HCT116 (cell line): ENCODE data around the gene RNH1. TPM values are rescaled to one million over a fixed set of nuclear protein-coding genes. Genes with fewer than 3 reads are reported as not detected.

Experiments
- ATAC-seq: fragments of 200-7000 bp; cut with Tn5 transposase; 2 replicates; pipeline ENCODE4 v1.9.1; 2020; ENCODE audit warnings: mild to moderate bottlenecking, moderate library complexity
- BruUV-seq: library from RNA; stranded (reverse); fragments of 400-500 nt; replicated peaks from 2 replicates; lab custom pipeline; 2021; lab: Mats Ljungman, UMichigan
- CTCF ChIA-PET: fragments of 300-600 bp; sonication (Branson Sonifier 250); formaldehyde crosslinking; loops from one replicate; lab custom pipeline; 2021; ENCODE audit warnings: antibody characterized with exemption; lab: Charles Lee
- POLR2A ChIA-PET: fragments of 300-600, 350-600 bp; sonication (Branson Sonifier 250); formaldehyde crosslinking; loops from one replicate; lab custom pipeline; 2021; ENCODE audit warnings: antibody characterized with exemption; lab: Charles Lee
- RAD21 ChIA-PET, 2 experiments: fragments of 300-600 bp; sonication (Branson Sonifier 250); formaldehyde crosslinking; loops; one replicate each; lab custom pipeline; 2023; ENCODE audit warnings: low total read pairs in 2 of 2; ENCODE audit not compliant: uncharacterized antibody in 2 of 2, unreplicated experiment in 2 of 2, low non-redundant PET in 1 of 2; lab: Charles Lee
- DNase-seq: peaks from one replicate; pipeline ENCODE4 v3.0.0-alpha.2; 2010; ENCODE audit warnings: low read depth, low spot score
- H2AFZ ChIP-seq: fragments of 200-600 bp; shearing (Covaris generic), sonication (generic); 2 replicates; pipeline ENCODE4 v1.6.1; 2017; ENCODE audit warnings: low read depth, mixed run types, mixed read lengths, antibody characterized with exemption, low read length; ENCODE audit not compliant: poor library complexity, severe bottlenecking
- H3K27ac ChIP-seq: 2 replicates; pipeline ENCODE4 v1.5.1; 2012; ENCODE audit warnings: low read depth, low read length
- H3K27me3 ChIP-seq: fragments of 200-600 bp; sonication (generic); 2 replicates; pipeline ENCODE4 v1.6.1; 2016; ENCODE audit warnings: mixed run types, low read length, mixed read lengths; ENCODE audit not compliant: insufficient read depth
- H3K36me3 ChIP-seq, 2 experiments: fragments of 200-500 bp in 1 of 2; fragments of 200-600 bp in 1 of 2; sonication (Bioruptor generic) in 1 of 2; sonication (generic) in 1 of 2; 2 replicates each; pipeline versions ENCODE4 v1.5.1 to v1.6.1; 2014 to 2016; ENCODE audit warnings: low read length in 2 of 2, inconsistent platforms in 1 of 2, mixed read lengths in 1 of 2, mixed run types in 1 of 2; ENCODE audit not compliant: insufficient read depth in 2 of 2, control insufficient read depth in 1 of 2
- H3K4me1 ChIP-seq, 2 experiments: fragments of 200-600 bp in 1 of 2; sonication (generic) in 1 of 2; 2 replicates each; pipeline versions ENCODE4 v1.5.1 to v1.6.1; 2012 to 2017; ENCODE audit warnings: low read length in 2 of 2, inconsistent platforms in 1 of 2, mild to moderate bottlenecking in 1 of 2, mixed read lengths in 1 of 2, mixed run types in 1 of 2, moderate library complexity in 1 of 2; ENCODE audit not compliant: insufficient read depth in 2 of 2, control insufficient read depth in 1 of 2
- H3K4me2 ChIP-seq: fragments of 200-600 bp; sonication (generic); 2 replicates; pipeline ENCODE4 v1.6.1; 2017; ENCODE audit warnings: mixed run types, low read length, mixed read lengths
- H3K4me3 ChIP-seq, 2 experiments: fragments of 200-600 bp in 1 of 2; sonication (generic) in 1 of 2; replicated peaks in 1 of 2; 2 replicates each; pipeline ENCODE4 v1.5.1; 2011 to 2016; ENCODE audit warnings: low read length in 2 of 2, control low read depth in 1 of 2, low read depth in 1 of 2, mild to moderate bottlenecking in 1 of 2, mixed read lengths in 1 of 2, mixed run types in 1 of 2
- H3K79me2 ChIP-seq: fragments of 200-600 bp; sonication (generic); 2 replicates; pipeline ENCODE4 v1.6.1; 2017; ENCODE audit warnings: mild to moderate bottlenecking, mixed run types, low read length, moderate library complexity, mixed read lengths; ENCODE audit not compliant: insufficient read depth
- H3K9ac ChIP-seq: fragments of 200-600 bp; sonication (generic); 2 replicates; pipeline ENCODE4 v1.6.1; 2016; ENCODE audit warnings: low read length, mixed read lengths
- H3K9me2 ChIP-seq: fragments of 200-600 bp; sonication (generic), shearing (Covaris generic); 2 replicates; pipeline ENCODE4 v1.6.1; 2017; ENCODE audit warnings: mixed run types, mild to moderate bottlenecking, moderate library complexity; ENCODE audit not compliant: insufficient read depth
- H3K9me3 ChIP-seq, 2 experiments: fragments of 200-500 bp in 1 of 2; fragments of 200-600 bp in 1 of 2; sonication (Bioruptor generic) in 1 of 2; sonication (generic) in 1 of 2; 2 replicates each; pipeline ENCODE4 v1.6.1; 2014 to 2017; ENCODE audit warnings: low read length in 2 of 2, mixed read lengths in 2 of 2, inconsistent platforms in 1 of 2, low read depth in 1 of 2, mild to moderate bottlenecking in 1 of 2, mixed run types in 1 of 2, moderate library complexity in 1 of 2; ENCODE audit not compliant: control insufficient read depth in 1 of 2, insufficient read depth in 1 of 2
- H4K20me1 ChIP-seq: fragments of 200-600 bp; sonication (generic), shearing (Covaris generic); 2 replicates; pipeline ENCODE4 v1.6.1; 2017; ENCODE audit warnings: mixed run types, mild to moderate bottlenecking, moderate library complexity; ENCODE audit not compliant: insufficient read depth
- CBX3 ChIP-seq: IDR thresholded peaks from 2 replicates; pipeline ENCODE4 v1.6.1; 2012; ENCODE audit warnings: low read depth
- CEBPB ChIP-seq: IDR thresholded peaks from 2 replicates; pipeline ENCODE4 v1.6.1; 2012; ENCODE audit warnings: low read depth
- ELF1 ChIP-seq: IDR thresholded peaks from 2 replicates; pipeline ENCODE4 v1.6.1; 2012; ENCODE audit warnings: low read depth, borderline replicate concordance
- EZH2phosphoT487 ChIP-seq: fragments of 200-600 bp; IDR thresholded peaks from 2 replicates; pipeline ENCODE4 v1.6.1; 2018; ENCODE audit warnings: antibody characterized with exemption, borderline replicate concordance
- FOSL1 ChIP-seq: IDR thresholded peaks from 2 replicates; pipeline ENCODE4 v1.6.1; 2012; ENCODE audit warnings: low read depth
- POLR2A ChIP-seq: IDR thresholded peaks from 2 replicates; pipeline ENCODE4 v1.7.0; 2011; ENCODE audit warnings: borderline replicate concordance; ENCODE audit not compliant: insufficient read depth, insufficient read length; ENCODE audit errors: extremely low read depth
- POLR2AphosphoS5 ChIP-seq: IDR thresholded peaks from 2 replicates; pipeline ENCODE4 v1.6.1; 2011; ENCODE audit warnings: mild to moderate bottlenecking, low read depth, low read length, moderate library complexity
- SP1 ChIP-seq: IDR thresholded peaks from 2 replicates; pipeline ENCODE4 v1.6.1; 2012; ENCODE audit warnings: low read depth
- SRF ChIP-seq: IDR thresholded peaks from 2 replicates; pipeline ENCODE4 v1.6.1; 2012; ENCODE audit warnings: low read depth
- TCF7L2 ChIP-seq: IDR thresholded peaks from 2 replicates; pipeline ENCODE4 v1.7.0; 2011; ENCODE audit warnings: borderline replicate concordance, inconsistent platforms; ENCODE audit not compliant: insufficient read depth, insufficient read length; ENCODE audit errors: extremely low read depth
- YY1 ChIP-seq: IDR thresholded peaks from 2 replicates; pipeline ENCODE4 v1.6.1; 2011; ENCODE audit warnings: low read length, low read depth, moderate library complexity, mild to moderate bottlenecking; ENCODE audit not compliant: insufficient replicate concordance; ENCODE audit errors: extremely low read depth
- ZNF274 ChIP-seq: fragments of 200-500 bp; sonication (Bioruptor generic); IDR thresholded peaks from 2 replicates; pipeline ENCODE4 v1.6.1; 2014; ENCODE audit warnings: mild to moderate bottlenecking, low read depth, low read length, inconsistent platforms
- intact Hi-C: fragments of 100-400 bp; cut with micrococcal nuclease; formaldehyde crosslinking; loops from 2 replicates; pipeline ENCODE4 v1.10.0; 2022
- total RNA-seq: library from RNA; stranded (reverse); gene quantifications from one replicate; pipeline ENCODE4 v1.2.1, GENCODE V29; 2021; ENCODE audit not compliant: unreplicated experiment
- TF ChIP-seq, protein P1 (sequence below): IDR thresholded peaks from 2 replicates; pipeline ENCODE4 v1.6.1; 2012; ENCODE audit warnings: low read depth
- TF ChIP-seq, protein P2 (sequence below): IDR thresholded peaks from 2 replicates; pipeline ENCODE4 v1.6.1; 2012

RNH1 gene
- total RNA-seq, 1 experiment from 2014 or later = 120 TPM

DNA sequence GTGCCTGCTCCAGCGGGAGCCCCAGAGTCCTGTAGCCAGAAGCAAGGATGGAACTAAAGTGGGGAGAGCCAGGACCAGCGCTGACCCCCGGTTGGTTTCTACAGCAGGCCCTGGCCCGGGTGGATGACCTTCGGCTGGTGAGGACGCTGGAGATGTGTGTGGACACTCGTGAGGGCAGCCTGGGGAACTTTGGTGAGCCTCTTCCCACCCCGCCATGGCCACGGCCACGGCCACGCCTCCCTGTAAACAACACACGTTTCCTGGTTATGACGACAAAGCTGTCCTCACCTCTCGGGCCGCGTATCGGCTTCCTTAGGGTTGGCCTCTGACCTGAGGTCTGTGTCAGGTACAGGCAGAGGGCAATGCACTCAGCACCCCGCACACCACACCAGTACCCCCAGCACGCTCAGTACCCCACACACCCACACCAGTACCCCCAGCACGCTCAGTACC, 34.4 kb upstream of the RNH1 start:
- Histone ChIP-seq H3K4me3 (no peak overlapping the region), H3K4me2 (no peak overlapping the region), H4K20me1 (no peaks in the 10 kb centered on the region), H3K36me3 (no peaks in the 10 kb centered on the region), H2AFZ (no peak overlapping the region), H3K27ac (no peak overlapping the region), H3K9me3 (no peaks in the 10 kb centered on the region), H3K4me1 (peaks cover 9 to 20% of the 10 kb centered on the region in 2 experiments; a peak in 3 of 4 replicates), H3K27me3 (no peaks in the 10 kb centered on the region), H3K79me2 (peaks cover 7% of the 10 kb centered on the region; the same call in 1 of the 2 replicates), H3K9ac (no peak overlapping the region), H3K9me2 (no peaks in the 10 kb centered on the region)
- CTCF ChIA-PET = no interaction called here
- POLR2A ChIA-PET = no interaction called here
- BruUV-seq = no TSS peak
- no peak for DNase-seq
- TF ChIP-seq CEBPB (no peak), SP1 (no peak), POLR2AphosphoS5 (no peak), TCF7L2 (no peak), ELF1 (no peak), SRF (no peak), YY1 (no peak), EZH2phosphoT487 (no peak), POLR2A (no peak), FOSL1 (no peak), ZNF274 (no peak), CBX3 (no peak)
- TF ChIP-seq, protein P1, sequence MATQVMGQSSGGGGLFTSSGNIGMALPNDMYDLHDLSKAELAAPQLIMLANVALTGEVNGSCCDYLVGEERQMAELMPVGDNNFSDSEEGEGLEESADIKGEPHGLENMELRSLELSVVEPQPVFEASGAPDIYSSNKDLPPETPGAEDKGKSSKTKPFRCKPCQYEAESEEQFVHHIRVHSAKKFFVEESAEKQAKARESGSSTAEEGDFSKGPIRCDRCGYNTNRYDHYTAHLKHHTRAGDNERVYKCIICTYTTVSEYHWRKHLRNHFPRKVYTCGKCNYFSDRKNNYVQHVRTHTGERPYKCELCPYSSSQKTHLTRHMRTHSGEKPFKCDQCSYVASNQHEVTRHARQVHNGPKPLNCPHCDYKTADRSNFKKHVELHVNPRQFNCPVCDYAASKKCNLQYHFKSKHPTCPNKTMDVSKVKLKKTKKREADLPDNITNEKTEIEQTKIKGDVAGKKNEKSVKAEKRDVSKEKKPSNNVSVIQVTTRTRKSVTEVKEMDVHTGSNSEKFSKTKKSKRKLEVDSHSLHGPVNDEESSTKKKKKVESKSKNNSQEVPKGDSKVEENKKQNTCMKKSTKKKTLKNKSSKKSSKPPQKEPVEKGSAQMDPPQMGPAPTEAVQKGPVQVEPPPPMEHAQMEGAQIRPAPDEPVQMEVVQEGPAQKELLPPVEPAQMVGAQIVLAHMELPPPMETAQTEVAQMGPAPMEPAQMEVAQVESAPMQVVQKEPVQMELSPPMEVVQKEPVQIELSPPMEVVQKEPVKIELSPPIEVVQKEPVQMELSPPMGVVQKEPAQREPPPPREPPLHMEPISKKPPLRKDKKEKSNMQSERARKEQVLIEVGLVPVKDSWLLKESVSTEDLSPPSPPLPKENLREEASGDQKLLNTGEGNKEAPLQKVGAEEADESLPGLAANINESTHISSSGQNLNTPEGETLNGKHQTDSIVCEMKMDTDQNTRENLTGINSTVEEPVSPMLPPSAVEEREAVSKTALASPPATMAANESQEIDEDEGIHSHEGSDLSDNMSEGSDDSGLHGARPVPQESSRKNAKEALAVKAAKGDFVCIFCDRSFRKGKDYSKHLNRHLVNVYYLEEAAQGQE = no peak
- TF ChIP-seq, protein P2, sequence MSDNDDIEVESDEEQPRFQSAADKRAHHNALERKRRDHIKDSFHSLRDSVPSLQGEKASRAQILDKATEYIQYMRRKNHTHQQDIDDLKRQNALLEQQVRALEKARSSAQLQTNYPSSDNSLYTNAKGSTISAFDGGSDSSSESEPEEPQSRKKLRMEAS = no peak
- ATAC-seq = no peak
- intact Hi-C loops = no loop called here
- RAD21 ChIA-PET = no interaction called here
